Stomach (tissue), 9 donors: ENCODE results near the gene STXBP5L. TPM values are rescaled to one million over a fixed set of nuclear protein-coding genes. Genes with fewer than 3 reads are reported as not detected.
"Not testable (repeated sequence)": the region's sequence is repeated elsewhere in the genome, so short reads cannot be mapped to it uniquely, and the experiment has no call there.

Experiments used
- DNase-seq, 2 donors: peaks; one replicate each; pipeline versions ENCODE4 v3.0.0 to v3.0.0-alpha.2; 2013 to 2019
- H3K27ac ChIP-seq, 5 donors: fragments of 200-600 bp in 4 of 5; sonication (generic) in 4 of 5; one replicate each; pipeline ENCODE4 v1.5.1; 2013 to 2019; ENCODE audit warnings: mild to moderate bottlenecking in 1 of 5, moderate library complexity in 1 of 5
- H3K27me3 ChIP-seq, 3 donors: fragments of 200-600 bp; sonication (generic); one replicate each; pipeline ENCODE4 v1.5.1; 2017 to 2019; ENCODE audit warnings: mixed run types in 1 of 3
- H3K36me3 ChIP-seq, 4 donors: fragments of 200-600 bp; sonication (generic); 1 replicate in 3 of 4; 2 replicates in 1 of 4; pipeline ENCODE4 v1.5.1; 2016 to 2019
- H3K4me1 ChIP-seq, 4 donors: fragments of 200-600 bp; sonication (generic); one replicate each; pipeline ENCODE4 v1.5.1; 2016 to 2019
- H3K4me3 ChIP-seq, 4 donors: fragments of 200-600 bp; sonication (generic) in 3 of 4; one replicate each; pipeline ENCODE4 v1.5.1; 2016 to 2019; ENCODE audit warnings: mild to moderate bottlenecking in 1 of 4
- H3K9me3 ChIP-seq, 4 donors: fragments of 200-600 bp; sonication (generic); one replicate each; pipeline ENCODE4 v1.5.1; 2016 to 2019
- EP300 ChIP-seq: sonication (generic); formaldehyde crosslinking; IDR thresholded peaks from one replicate; pipeline ENCODE4 v1.6.1; 2017; ENCODE audit warnings: antibody characterized with exemption
- POLR2A ChIP-seq, 4 donors: fragments of 450-650 bp; IDR thresholded peaks; one replicate each; pipeline ENCODE4 v1.6.1; 2016; ENCODE audit warnings: antibody characterized with exemption in 4 of 4, control low read depth in 2 of 4, mild to moderate bottlenecking in 1 of 4, moderate library complexity in 1 of 4
- POLR2AphosphoS5 ChIP-seq, 3 donors: sonication (generic); formaldehyde crosslinking; IDR thresholded peaks; one replicate each; pipeline ENCODE4 v1.6.1; 2016; ENCODE audit warnings: antibody characterized with exemption in 3 of 3
- WGBS, 5 donors: extraction: QIAGEN DNeasy Blood & Tissue Kit in 3 of 5; methylation state at CpG; one replicate each; pipeline versions ENCODE4 v1.1.5 to v1.1.7; 2013 to 2018; 5-methylcytosine and 5-hydroxymethylcytosine counted together
- intact Hi-C: fragments of 100-400 bp; cut with DNase I; formaldehyde crosslinking; loops from one replicate; pipeline ENCODE4 v1.15.1; 2023; ENCODE audit warnings: low total_unique reads
- polyA plus RNA-seq, 3 donors: library from polyadenylated mRNA; stranded (reverse); fragments of 200-250 nt; gene quantifications; one replicate each; pipeline ENCODE4 v1.2.3, GENCODE V29; 2013
- total RNA-seq, 5 donors: library from RNA; depleted of rRNA; stranded (reverse); fragments of >200 nt; gene quantifications; one replicate each; pipeline versions ENCODE4 v1.1.0 to v1.2.3, GENCODE V29; 2014 to 2016
- TF ChIP-seq, protein P1 (sequence below), 7 experiments: fragments of 450-650 bp in 4 of 7; fragments of 200-600 bp in 3 of 7; sonication (generic) in 3 of 7; IDR thresholded peaks; one replicate each; pipeline ENCODE4 v1.5.1; 2016 to 2019; ENCODE audit warnings: antibody characterized with exemption in 7 of 7, control low read depth in 2 of 7, mild to moderate bottlenecking in 1 of 7
- donor health status: healthy with polysubstance abuse.
- donor health status: Bipolar disorder and iron deficiency.
- donor health status: healthy.

Gene STXBP5L
- total and polyA plus RNA-seq, 8 donors, result 0.08 to 12.8 (median 0.42) TPM

DNA sequence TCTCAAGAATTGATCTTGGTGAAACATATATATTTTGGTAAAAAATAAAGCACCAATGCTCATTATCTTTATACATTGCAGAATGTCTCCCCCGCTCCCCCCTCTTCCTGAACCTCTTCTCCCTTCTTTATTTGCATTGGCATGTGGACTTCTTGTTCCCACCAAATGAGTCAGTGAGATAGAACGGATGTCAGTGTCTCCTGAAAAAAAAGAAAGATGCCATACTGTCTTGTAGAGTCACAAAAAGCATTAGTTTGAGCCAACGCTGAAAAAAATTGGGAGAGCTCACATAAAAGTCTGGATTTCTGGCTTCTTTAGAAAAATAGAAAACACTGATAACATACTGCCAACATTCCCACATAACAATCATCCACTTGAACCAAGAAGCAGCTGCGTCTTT, 32.0 kb upstream of the STXBP5L start:
- no peaks in the 10 kb centered on the region for H3K36me3 ChIP-seq
- no peak for TF ChIP-seq EP300
- TF ChIP-seq, protein P1, sequence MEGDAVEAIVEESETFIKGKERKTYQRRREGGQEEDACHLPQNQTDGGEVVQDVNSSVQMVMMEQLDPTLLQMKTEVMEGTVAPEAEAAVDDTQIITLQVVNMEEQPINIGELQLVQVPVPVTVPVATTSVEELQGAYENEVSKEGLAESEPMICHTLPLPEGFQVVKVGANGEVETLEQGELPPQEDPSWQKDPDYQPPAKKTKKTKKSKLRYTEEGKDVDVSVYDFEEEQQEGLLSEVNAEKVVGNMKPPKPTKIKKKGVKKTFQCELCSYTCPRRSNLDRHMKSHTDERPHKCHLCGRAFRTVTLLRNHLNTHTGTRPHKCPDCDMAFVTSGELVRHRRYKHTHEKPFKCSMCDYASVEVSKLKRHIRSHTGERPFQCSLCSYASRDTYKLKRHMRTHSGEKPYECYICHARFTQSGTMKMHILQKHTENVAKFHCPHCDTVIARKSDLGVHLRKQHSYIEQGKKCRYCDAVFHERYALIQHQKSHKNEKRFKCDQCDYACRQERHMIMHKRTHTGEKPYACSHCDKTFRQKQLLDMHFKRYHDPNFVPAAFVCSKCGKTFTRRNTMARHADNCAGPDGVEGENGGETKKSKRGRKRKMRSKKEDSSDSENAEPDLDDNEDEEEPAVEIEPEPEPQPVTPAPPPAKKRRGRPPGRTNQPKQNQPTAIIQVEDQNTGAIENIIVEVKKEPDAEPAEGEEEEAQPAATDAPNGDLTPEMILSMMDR (IDR thresholded peaks at IDR 0.05), result no peak
- TF ChIP-seq POLR2A (IDR thresholded peaks at IDR 0.05), result no peak
- no peak for TF ChIP-seq POLR2AphosphoS5 (IDR thresholded peaks at IDR 0.05)

DNA sequence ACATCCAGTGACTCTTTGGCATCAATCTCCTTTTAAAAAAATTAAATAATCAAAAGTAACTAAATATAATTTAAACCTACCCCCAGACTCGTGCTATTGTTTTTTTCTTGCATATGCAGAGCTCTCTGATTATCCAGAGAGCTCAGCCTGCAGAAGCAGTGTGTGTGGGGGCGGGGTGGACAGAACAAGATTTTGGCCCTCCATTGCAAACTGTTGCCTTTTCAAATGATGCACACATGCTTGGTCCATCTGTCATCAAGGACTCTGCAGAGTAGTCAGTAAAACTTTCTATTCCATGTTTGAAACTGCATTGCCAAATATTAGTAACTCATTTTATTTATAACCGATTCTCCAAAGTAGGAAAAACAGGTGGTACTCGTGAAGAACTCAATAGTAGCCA, 28.6 kb upstream of the STXBP5L start:
- TF ChIP-seq POLR2A (IDR thresholded peaks at IDR 0.05) (no peak), POLR2AphosphoS5 (IDR thresholded peaks at IDR 0.05) (no peak)
- 59 to 69% (median 67%) methylated on average over 4 of the region's 4 CpGs for WGBS, 5 donors
- Histone ChIP-seq H3K27ac (no peak overlapping the region), H3K4me1 (no peaks in the 10 kb centered on the region), H3K9me3 (no peaks in the 10 kb centered on the region), H3K36me3 (no peaks in the 10 kb centered on the region), H3K4me3 (no peak overlapping the region), H3K27me3 (no peaks in the 10 kb centered on the region)
- DNase-seq, result no peak
- intact Hi-C loops, result no loop called here

More for the DNA sequence above, 32.0 kb upstream of the STXBP5L start:
- no peak overlapping the region for H3K27ac ChIP-seq
- H3K9me3 ChIP-seq, result no peaks in the 10 kb centered on the region
- H3K4me3 ChIP-seq, result no peak overlapping the region
- no peaks in the 10 kb centered on the region for H3K27me3 ChIP-seq
- 54 to 63% (median 60%) methylated on average over 4 of the region's 4 CpGs for WGBS, 5 donors
- intact Hi-C loops, result no loop called here
- DNase-seq, result no peak
- no peaks in the 10 kb centered on the region for H3K4me1 ChIP-seq

DNA sequence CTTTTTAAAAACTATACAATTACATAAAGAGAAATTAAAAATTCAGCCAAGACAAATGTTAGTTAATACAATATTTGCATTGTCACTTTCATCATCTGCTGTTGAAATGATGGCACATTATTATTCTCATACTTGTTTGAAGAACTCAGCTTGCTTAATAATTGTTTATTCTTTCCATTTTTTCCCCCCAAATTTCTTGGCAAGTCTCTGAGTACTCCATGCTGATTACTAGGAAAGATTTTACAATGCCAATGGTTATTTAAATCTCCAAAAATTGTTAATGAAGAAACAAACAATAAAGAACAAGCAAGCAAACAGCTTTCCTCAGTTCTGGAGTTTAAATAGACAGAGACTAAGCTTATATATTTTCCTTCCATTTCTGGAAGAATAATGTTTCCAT, 15.1 kb upstream of the STXBP5L start:
- TF ChIP-seq POLR2AphosphoS5 (IDR thresholded peaks at IDR 0.05) (no peak), POLR2A (IDR thresholded peaks at IDR 0.05) (no peak), EP300 (no peak)
- TF ChIP-seq, protein P1 (IDR thresholded peaks at IDR 0.05), result no peak
- intact Hi-C loops, result no loop called here
- no peaks in the 10 kb centered on the region for H3K27me3 ChIP-seq
- H3K4me1 ChIP-seq, result no peaks in the 10 kb centered on the region
- DNase-seq, result no peak
- H3K9me3 ChIP-seq, result no peaks in the 10 kb centered on the region
- H3K27ac ChIP-seq, result no peak overlapping the region
- H3K4me3 ChIP-seq, result no peak overlapping the region
- no peaks in the 10 kb centered on the region for H3K36me3 ChIP-seq

DNA sequence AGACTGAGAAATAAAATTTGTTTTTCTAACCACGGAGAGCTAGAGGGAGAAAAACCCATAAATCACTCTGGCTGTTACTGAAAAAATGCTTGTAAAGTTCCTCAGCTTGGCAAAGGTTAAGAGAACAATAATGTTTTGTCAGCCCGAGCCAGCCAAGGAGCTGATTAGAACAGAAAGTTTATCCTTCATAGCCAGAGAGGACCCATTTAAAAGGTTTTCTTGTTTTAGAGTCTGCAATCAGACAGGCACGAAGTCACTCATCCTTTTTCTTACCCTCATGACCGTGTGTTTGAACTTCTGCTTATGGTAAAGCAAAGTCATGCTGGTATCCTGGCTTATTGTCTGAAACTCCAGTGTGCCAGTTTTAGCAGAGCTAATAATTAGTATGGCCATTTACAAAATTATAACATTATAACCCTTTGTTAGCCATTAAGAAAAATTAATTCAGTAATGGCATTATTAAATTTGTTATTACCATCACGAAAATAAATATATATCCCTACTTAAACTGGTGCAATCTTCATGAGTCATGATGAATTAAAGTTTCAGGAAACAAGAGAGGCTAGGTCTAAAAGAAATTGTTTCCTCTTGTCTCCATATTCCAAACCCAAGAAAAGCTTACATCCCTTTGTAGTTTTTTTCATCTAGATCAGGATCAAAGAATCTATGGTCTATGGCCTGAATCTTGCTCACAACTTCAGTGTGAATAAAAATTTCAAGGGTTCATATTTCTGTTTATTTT, 13.5 kb upstream of the STXBP5L start:
- Histone ChIP-seq H3K27me3 (no peaks in the 10 kb centered on the region), H3K9me3 (no peaks in the 10 kb centered on the region), H3K4me1 (no peaks in the 10 kb centered on the region), H3K36me3 (no peaks in the 10 kb centered on the region), H3K27ac (no peak overlapping the region), H3K4me3 (no peak overlapping the region)
- no peak for TF ChIP-seq POLR2AphosphoS5 (IDR thresholded peaks at IDR 0.05)
- TF ChIP-seq POLR2A (IDR thresholded peaks at IDR 0.05), result no peak
- TF ChIP-seq EP300, result no peak
- TF ChIP-seq, protein P1 (IDR thresholded peaks at IDR 0.05), result no peak
- intact Hi-C loops, result no loop called here
- peak in 1 of 2 donors; percentile 3 for DNase-seq
- 10 to 14% (median 13%) methylated on average over 5 of the region's 5 CpGs for WGBS, 5 donors

DNA sequence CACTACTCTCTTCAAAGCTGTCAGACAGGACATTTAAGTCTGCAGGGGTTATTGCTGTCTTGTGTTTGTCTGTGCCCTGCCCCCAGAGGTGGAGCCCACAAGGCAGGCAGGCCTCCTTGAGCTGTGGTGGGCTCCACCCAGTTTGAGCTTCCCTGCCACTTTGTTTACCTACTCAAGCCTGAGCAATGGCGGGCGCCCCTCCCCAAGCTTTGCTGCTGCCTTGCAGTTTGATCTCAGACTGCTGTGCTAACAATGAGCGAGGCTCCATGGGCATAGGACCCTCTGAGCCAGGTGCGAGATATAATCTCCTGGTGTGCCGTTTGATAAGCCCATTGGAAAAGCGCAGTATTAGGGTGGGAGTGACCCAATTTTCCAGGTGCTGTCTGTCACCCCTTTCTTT, 6.3 kb upstream of the STXBP5L start:
- H3K27me3 ChIP-seq, intact Hi-C loops, DNase-seq, H3K36me3 ChIP-seq, H3K4me3 ChIP-seq, H3K4me1 ChIP-seq, H3K27ac ChIP-seq: not testable (repeated sequence)
- H3K9me3 ChIP-seq, result peaks cover 0 to 12% (median 0%) of the 10 kb centered on the region in 4 donors
- WGBS, 5 donors, result 84 to 92% (median 89%) methylated on average over 6 of the region's 6 CpGs
